Subcutaneous adipose tissue (tissue), 4 donors: ENCODE measurements around the gene HMGCL. TPM values are rescaled to one million over a fixed set of nuclear protein-coding genes. Genes with fewer than 3 reads are reported as not detected.

Experiments used
- CTCF ChIP-seq: fragments of 450-650 bp; IDR thresholded peaks from one replicate; pipeline ENCODE4 v1.5.1; 2016; ENCODE audit warnings: low read depth, mild to moderate bottlenecking, control low read depth, antibody characterized with exemption, moderate library complexity
- total RNA-seq, 4 donors: library from RNA; depleted of rRNA; stranded (reverse); fragments of >200 nt; gene quantifications; one replicate each; pipeline ENCODE4 v1.1.0, GENCODE V29; 2016

The HMGCL gene
- total RNA-seq, 4 donors from 2014 or later: 23.0 to 66.1 (median 40.8) TPM

DNA sequence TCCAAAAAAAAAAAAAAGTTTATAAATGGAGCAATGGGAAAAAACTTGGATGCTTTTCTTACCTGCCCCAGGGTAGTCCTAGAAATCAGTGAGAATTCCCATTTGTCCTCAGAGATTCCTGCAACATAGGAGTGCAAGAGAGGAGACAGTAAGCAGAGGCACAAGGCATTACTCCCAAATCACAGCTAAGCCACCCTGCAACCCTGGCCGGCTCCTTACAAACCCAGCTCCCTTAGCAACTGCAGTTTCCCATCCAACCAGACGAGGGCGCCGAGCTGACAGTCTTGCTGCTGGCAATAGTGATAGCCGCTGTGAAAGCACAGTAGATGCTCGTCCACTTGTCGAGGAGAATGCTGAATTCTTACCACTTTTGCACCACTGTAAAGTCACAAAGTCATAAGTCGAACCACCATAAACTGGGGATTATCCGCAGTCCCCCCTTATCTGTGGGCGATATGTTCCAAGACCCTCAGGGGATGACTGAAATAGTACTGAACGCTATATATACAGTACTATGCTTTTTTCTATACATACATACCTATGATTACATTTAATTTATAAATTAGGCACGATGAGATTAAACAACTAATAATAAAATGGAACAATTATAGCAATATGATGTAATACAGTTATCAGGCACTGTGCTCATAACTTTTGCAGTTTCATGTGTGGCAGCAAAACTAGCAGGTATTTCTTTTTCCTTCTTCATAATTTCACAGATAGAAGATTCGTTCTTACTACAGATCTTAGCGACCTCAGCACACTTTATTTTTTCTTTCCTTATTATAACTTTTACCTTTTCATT is 53.0 kb downstream of the HMGCL start:
- TF ChIP-seq CTCF: no peak

GRCh38 chr1:23768733-23769132 is 56.5 kb downstream of the HMGCL start:
- TF ChIP-seq CTCF: no peak

- TF ChIP-seq CTCF: no peak
These were observed 62.1 kb downstream of the HMGCL start for GRCh38 chr1:23763041-23763577.

GRCh38 chr1:23759277-23759676 is 66.0 kb downstream of the HMGCL start:
- TF ChIP-seq CTCF: no peak

DNA sequence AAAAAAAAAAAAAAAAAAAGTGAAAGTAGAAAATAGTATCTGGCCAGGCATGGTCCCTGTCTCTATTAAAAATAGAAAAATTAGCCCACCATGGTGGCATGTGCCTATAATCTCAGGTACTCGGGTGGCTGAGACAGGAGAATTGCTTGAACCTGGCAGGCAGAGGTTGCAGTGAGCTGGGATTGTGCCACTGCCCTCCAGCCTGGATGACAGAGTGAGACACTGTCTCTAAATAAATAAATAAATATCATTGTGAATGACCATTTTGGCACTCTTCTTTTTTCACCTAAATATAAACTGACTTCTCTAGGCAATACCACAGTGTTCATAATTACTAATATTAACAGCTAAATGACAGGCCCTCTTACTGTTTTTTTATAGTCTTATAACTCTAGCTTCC is 67.4 kb downstream of the HMGCL start:
- TF ChIP-seq CTCF: no peak

GRCh38 chr1:23756676-23757075 is 68.6 kb downstream of the HMGCL start:
- no peak for TF ChIP-seq CTCF

GRCh38 chr1:23752909-23753308 is 72.3 kb downstream of the HMGCL start:
- TF ChIP-seq CTCF: no peak

Other genes with a start within 250 kb of the HMGCL start
- gene RPL11, start 133.6 kb downstream of the HMGCL start, total RNA-seq: 1,000 to 10,000 TPM; 1,098 to 1,455 (median 1,213) TPM
- 10 to 100 TPM; 45.9 to 56.9 (median 55.6) TPM for gene ELOA, start 82.0 kb downstream of the HMGCL start, total RNA-seq
- 10 to 100 TPM; 46.5 to 71.4 (median 53.4) TPM for gene PITHD1, start 47.0 kb downstream of the HMGCL start, total RNA-seq
- gene LYPLA2, start 34.3 kb downstream of the HMGCL start, total RNA-seq: 10 to 100 TPM; 20.3 to 34.0 (median 27.5) TPM
- 10 to 100 TPM; 11.9 to 15.8 (median 13.9) TPM for gene GALE, start 24.7 kb downstream of the HMGCL start, total RNA-seq
- 100 to 1,000 TPM in 1 of 4 donors, 10 to 100 TPM in 3; 30.0 to 121 (median 38.6) TPM for gene FUCA1, start 42.9 kb upstream of the HMGCL start, total RNA-seq
- under 1 TPM in 1 of 4 donors, not detected in 3; under 0.01 TPM for gene CNR2, start 87.9 kb upstream of the HMGCL start, total RNA-seq
- 100 to 1,000 TPM in 3 of 4 donors, 10 to 100 TPM in 1; 90.0 to 118 (median 110) TPM for gene PNRC2, start 134.4 kb upstream of the HMGCL start, total RNA-seq
- 10 to 100 TPM; 75.1 to 97.5 (median 77.3) TPM for gene SRSF10, start 154.9 kb upstream of the HMGCL start, total RNA-seq